ENCODE data around the gene NLRP10. TPM values are rescaled to one million over a fixed set of nuclear protein-coding genes. Genes with fewer than 3 reads are reported as not detected.

NLRP10 gene, protein sequence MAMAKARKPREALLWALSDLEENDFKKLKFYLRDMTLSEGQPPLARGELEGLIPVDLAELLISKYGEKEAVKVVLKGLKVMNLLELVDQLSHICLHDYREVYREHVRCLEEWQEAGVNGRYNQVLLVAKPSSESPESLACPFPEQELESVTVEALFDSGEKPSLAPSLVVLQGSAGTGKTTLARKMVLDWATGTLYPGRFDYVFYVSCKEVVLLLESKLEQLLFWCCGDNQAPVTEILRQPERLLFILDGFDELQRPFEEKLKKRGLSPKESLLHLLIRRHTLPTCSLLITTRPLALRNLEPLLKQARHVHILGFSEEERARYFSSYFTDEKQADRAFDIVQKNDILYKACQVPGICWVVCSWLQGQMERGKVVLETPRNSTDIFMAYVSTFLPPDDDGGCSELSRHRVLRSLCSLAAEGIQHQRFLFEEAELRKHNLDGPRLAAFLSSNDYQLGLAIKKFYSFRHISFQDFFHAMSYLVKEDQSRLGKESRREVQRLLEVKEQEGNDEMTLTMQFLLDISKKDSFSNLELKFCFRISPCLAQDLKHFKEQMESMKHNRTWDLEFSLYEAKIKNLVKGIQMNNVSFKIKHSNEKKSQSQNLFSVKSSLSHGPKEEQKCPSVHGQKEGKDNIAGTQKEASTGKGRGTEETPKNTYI
- not detected for polyA plus RNA-seq (2012; ENCODE audit: insufficient read length, low read depth)

DNA sequence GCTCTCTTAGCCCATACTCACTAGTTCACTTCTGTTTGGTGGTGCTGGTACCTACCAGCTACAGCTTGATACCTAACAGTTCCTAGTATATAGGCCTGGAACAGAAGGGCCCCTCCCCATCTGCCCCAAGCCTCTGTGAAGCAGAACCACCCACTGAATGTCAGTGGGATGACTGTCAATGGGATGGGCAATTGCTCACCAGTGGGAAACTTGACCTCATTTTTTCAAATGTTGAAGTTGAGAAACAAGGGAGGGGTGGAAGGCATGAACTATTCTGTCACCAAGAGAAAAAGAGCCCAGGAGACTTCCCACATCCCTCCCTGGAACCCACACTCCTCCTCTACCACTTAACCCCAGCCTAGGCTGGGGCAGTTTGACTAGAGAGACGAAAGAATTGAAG, at the start of gene NLRP10:
Gene NLRP10, minus strand, starts transcription at position 62 of the 400 bp plus-strand sequence. CDS start 1,952 bp downstream, outside the sequence.
- no peak for TF ChIP-seq POLR2AphosphoS5 (IDR thresholded peaks at IDR 0.05; ENCODE audit: low read depth, low read length)

DNA sequence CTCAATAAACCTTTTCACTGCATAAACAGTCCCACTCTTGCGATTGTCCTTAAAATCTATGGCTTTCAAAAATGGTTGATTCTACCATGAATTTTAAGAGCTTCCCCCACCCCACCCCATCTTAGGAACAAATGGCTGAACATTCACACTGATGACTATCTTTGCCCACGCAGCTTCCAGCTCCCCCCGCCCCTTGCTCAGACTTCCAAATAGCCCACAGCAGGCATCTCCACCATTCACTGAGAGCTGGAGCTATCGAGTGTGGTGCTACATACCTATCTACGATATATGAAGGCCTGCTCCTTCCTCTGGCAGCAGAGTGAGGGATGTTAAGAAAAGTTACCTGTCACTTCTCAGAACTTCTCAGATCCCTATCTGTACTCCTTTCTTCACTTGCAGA, 48.6 kb upstream of the NLRP10 start:
- TF ChIP-seq TAF1 (IDR thresholded peaks at IDR 0.05; ENCODE audit: borderline replicate concordance, insufficient read depth, low read length): no peak
- TF ChIP-seq, protein P1, sequence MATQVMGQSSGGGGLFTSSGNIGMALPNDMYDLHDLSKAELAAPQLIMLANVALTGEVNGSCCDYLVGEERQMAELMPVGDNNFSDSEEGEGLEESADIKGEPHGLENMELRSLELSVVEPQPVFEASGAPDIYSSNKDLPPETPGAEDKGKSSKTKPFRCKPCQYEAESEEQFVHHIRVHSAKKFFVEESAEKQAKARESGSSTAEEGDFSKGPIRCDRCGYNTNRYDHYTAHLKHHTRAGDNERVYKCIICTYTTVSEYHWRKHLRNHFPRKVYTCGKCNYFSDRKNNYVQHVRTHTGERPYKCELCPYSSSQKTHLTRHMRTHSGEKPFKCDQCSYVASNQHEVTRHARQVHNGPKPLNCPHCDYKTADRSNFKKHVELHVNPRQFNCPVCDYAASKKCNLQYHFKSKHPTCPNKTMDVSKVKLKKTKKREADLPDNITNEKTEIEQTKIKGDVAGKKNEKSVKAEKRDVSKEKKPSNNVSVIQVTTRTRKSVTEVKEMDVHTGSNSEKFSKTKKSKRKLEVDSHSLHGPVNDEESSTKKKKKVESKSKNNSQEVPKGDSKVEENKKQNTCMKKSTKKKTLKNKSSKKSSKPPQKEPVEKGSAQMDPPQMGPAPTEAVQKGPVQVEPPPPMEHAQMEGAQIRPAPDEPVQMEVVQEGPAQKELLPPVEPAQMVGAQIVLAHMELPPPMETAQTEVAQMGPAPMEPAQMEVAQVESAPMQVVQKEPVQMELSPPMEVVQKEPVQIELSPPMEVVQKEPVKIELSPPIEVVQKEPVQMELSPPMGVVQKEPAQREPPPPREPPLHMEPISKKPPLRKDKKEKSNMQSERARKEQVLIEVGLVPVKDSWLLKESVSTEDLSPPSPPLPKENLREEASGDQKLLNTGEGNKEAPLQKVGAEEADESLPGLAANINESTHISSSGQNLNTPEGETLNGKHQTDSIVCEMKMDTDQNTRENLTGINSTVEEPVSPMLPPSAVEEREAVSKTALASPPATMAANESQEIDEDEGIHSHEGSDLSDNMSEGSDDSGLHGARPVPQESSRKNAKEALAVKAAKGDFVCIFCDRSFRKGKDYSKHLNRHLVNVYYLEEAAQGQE (IDR thresholded peaks at IDR 0.05; ENCODE audit: insufficient read depth in 1 of 2, low read depth in 2 of 2, low read length in 2 of 2): no peak
- no peak for TF ChIP-seq SIN3A (IDR thresholded peaks at IDR 0.05; ENCODE audit: borderline replicate concordance, insufficient read depth, low read length)
- no peak for TF ChIP-seq POLR2AphosphoS5 (IDR thresholded peaks at IDR 0.05; ENCODE audit: low read depth, low read length)
- no peak for TF ChIP-seq FOXP2 (optimal IDR thresholded peaks at IDR 0.05; ENCODE audit: borderline replicate concordance, extremely low read depth, extremely low read length, insufficient read depth)

DNA sequence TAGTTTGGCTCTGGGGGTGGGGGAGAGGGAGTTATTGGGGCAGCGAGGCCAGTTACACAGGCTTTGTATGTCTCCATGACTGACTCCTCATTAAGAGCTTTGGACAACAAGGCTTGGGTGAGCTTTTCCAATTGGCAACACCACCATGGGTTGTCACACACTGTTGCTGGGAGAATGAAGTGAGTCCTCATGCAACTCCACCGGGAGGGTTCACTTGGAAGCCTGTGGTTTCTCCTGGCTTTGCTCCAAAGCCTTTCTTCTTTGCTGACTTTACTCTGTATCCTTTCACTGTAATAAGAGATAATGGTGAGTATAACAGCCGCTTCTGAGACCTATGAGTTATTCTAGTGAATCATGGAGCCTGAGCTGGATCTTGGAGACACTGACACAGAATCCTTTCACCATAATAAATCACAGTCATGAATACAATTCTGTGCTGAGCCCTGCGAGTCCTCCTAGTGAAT, 46.8 kb upstream of the NLRP10 start:
- TF ChIP-seq, protein P1 (IDR thresholded peaks at IDR 0.05; ENCODE audit: insufficient read depth in 1 of 2, low read depth in 2 of 2, low read length in 2 of 2): no peak
- no peak for TF ChIP-seq TAF1 (IDR thresholded peaks at IDR 0.05; ENCODE audit: borderline replicate concordance, insufficient read depth, low read length)
- no peak for TF ChIP-seq POLR2AphosphoS5 (IDR thresholded peaks at IDR 0.05; ENCODE audit: low read depth, low read length)
- TF ChIP-seq SIN3A (IDR thresholded peaks at IDR 0.05; ENCODE audit: borderline replicate concordance, insufficient read depth, low read length): no peak
- TF ChIP-seq FOXP2 (optimal IDR thresholded peaks at IDR 0.05; ENCODE audit: borderline replicate concordance, extremely low read depth, extremely low read length, insufficient read depth): no peak

DNA sequence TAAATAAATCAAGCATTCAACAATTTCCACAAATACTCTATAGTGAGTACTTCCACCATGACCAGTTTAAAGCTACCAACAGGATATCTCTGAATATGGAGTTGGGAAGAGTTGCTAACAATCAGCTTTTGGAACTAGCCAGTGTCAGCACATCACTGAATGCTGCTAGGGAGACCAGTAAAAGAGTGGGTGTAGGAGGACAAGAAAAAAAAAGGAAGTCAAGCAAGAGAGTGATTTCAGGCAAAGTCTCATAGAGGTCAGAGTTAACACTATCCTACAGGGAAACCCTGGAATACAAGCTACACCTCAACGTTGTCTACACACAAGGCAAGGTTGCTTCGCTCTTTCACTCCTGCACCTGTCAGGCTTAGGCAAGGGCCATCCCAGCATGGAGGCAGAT, 46.1 kb upstream of the NLRP10 start:
- TF ChIP-seq FOXP2 (optimal IDR thresholded peaks at IDR 0.05; ENCODE audit: borderline replicate concordance, extremely low read depth, extremely low read length, insufficient read depth) (no peak), SIN3A (IDR thresholded peaks at IDR 0.05; ENCODE audit: borderline replicate concordance, insufficient read depth, low read length) (no peak), TAF1 (IDR thresholded peaks at IDR 0.05; ENCODE audit: borderline replicate concordance, insufficient read depth, low read length) (no peak), POLR2AphosphoS5 (IDR thresholded peaks at IDR 0.05; ENCODE audit: low read depth, low read length) (no peak)
- TF ChIP-seq, protein P1 (IDR thresholded peaks at IDR 0.05; ENCODE audit: insufficient read depth in 1 of 2, low read depth in 2 of 2, low read length in 2 of 2): no peak

DNA sequence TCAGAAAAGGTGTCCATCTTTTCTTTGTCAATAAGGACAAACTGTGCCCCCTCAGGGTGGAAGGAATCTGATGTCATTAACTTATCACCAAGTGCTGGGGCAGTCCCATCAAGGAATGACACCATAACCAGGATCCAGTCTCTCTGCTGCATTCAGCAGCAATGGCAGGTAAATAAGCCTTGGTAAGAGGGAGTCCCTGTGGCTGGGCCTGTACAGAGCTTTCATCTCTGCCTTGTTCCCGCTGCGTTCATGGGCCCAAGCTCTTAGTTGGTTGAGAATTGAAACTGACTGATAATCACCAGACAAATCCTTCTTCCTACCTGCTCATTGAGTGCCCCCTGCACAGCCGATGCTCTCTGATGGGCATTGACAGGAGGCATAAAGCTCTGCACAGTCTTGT, 44.6 kb upstream of the NLRP10 start:
- TF ChIP-seq, protein P1 (IDR thresholded peaks at IDR 0.05; ENCODE audit: insufficient read depth in 1 of 2, low read depth in 2 of 2, low read length in 2 of 2): no peak
- TF ChIP-seq TAF1 (IDR thresholded peaks at IDR 0.05; ENCODE audit: borderline replicate concordance, insufficient read depth, low read length) (no peak), POLR2AphosphoS5 (IDR thresholded peaks at IDR 0.05; ENCODE audit: low read depth, low read length) (no peak), FOXP2 (optimal IDR thresholded peaks at IDR 0.05; ENCODE audit: borderline replicate concordance, extremely low read depth, extremely low read length, insufficient read depth) (no peak), SIN3A (IDR thresholded peaks at IDR 0.05; ENCODE audit: borderline replicate concordance, insufficient read depth, low read length) (no peak)
